ENCODE measurements around the gene KIF26A.

- TF ChIP-seq CTCF (IDR thresholded peaks at IDR 0.05; ENCODE audit: insufficient read depth, low read length, poor library complexity, severe bottlenecking) = no peak
- TF ChIP-seq EZH2phosphoT487 (conservative IDR thresholded peaks at IDR 0.05; ENCODE audit: low read length) = no peak
These were observed 33.5 kb downstream of the KIF26A start for GRCh38 chr14:104171895-104172294.
